Urinary bladder (tissue), 4 donors: Measurements from ENCODE around the gene ERCC6L2. TPM values are rescaled to one million over a fixed set of nuclear protein-coding genes. Genes with fewer than 3 reads are reported as not detected.

Experiments used
- DNase-seq: peaks from one replicate; pipeline ENCODE4 v3.0.0-alpha.2; 2015; ENCODE audit errors: extremely low spot score
- H3K27ac ChIP-seq: one replicate; pipeline ENCODE4 v1.5.1; 2013; ENCODE audit warnings: low read depth, mild to moderate bottlenecking, moderate library complexity
- H3K36me3 ChIP-seq: one replicate; pipeline ENCODE4 v1.6.1; 2013; ENCODE audit warnings: mild to moderate bottlenecking, moderate library complexity; ENCODE audit not compliant: insufficient read depth
- H3K4me1 ChIP-seq: one replicate; pipeline ENCODE4 v1.6.1; 2013; ENCODE audit warnings: mild to moderate bottlenecking, moderate library complexity; ENCODE audit not compliant: insufficient read depth
- H3K4me3 ChIP-seq: one replicate; pipeline ENCODE4 v1.5.1; 2013; ENCODE audit warnings: low read depth, low read length
- WGBS: extraction: QIAGEN DNeasy Blood & Tissue Kit; methylation state at CpG from one replicate; pipeline ENCODE4 v1.1.7; 2013; 5-methylcytosine and 5-hydroxymethylcytosine counted together
- polyA plus RNA-seq: library from polyadenylated mRNA; stranded (reverse); fragments of 200-250 nt; gene quantifications from one replicate; pipeline ENCODE4 v1.2.3, GENCODE V29; 2013
- total RNA-seq: library from RNA; depleted of rRNA; stranded (reverse); fragments of >200 nt; gene quantifications from one replicate; pipeline ENCODE4 v1.2.3, GENCODE V29; 2014
- donor health status: healthy with polysubstance abuse.
- donor health status: healthy.

The ERCC6L2 gene
- total and polyA plus RNA-seq, 2 donors, result 22.5 to 191 TPM

- Histone ChIP-seq H3K4me1 (no peaks in the 10 kb centered on the region), H3K4me3 (no peak overlapping the region), H3K36me3 (no peaks in the 10 kb centered on the region), H3K27ac (no peak overlapping the region)
- WGBS, result 95% methylated on average over 3 of the region's 3 CpGs
- no peak for DNase-seq
These were observed 35.4 kb downstream of the ERCC6L2 start for GRCh38 chr9:95910770-95911340.

DNA sequence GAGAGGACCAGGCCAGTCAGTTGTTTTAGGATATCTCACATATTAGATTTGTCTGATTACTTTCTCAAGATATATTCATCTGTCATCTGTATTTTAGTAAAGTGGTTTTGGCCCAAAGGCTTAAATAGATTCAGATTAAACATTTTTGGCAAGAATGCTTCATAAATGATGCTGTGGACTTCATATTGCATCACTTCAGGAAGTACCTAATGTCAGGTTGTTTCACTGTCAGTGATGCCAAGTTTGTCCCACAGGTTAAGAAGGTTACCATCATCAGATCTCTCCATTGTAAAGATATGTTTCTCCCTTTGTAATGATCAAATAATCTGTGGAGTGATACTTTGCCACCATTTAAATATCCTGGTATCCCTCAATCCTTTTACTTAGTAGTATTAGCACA, 37.3 kb downstream of the ERCC6L2 start:
- Histone ChIP-seq H3K4me3 (no peak overlapping the region), H3K27ac (no peak overlapping the region), H3K36me3 (no peaks in the 10 kb centered on the region), H3K4me1 (no peaks in the 10 kb centered on the region)
- DNase-seq, result no peak

DNA sequence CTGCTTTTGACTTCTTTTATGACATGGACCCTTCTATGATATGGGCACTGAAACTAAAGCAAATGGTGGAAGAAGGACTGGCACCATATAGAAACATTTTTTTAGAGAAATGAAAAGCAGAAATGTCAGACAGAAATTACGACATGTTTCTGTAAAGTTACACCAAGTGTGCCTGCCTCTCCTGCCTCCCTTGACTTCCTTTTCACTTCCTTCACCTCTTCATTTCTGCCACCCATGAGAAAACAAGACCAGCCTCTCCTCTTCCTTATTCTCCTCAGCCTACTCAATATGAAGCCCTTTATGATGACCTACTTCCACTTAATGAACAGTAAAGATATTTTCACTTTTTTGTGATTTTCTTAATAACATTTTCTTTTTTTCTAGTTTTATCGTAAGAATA, 44.5 kb downstream of the ERCC6L2 start:
- Histone ChIP-seq H3K4me3 (no peak overlapping the region), H3K36me3 (no peaks in the 10 kb centered on the region), H3K27ac (no peak overlapping the region), H3K4me1 (no peaks in the 10 kb centered on the region)
- no peak for DNase-seq
- WGBS, result 90% methylated on average over 2 of the region's 2 CpGs

- H3K27ac ChIP-seq, result no peak overlapping the region
- no peaks in the 10 kb centered on the region for H3K36me3 ChIP-seq
These were observed 48.3 kb downstream of the ERCC6L2 start for GRCh38 chr9:95923794-95924193.

GRCh38 chr9:95924987-95925386, 49.5 kb downstream of the ERCC6L2 start:
- Histone ChIP-seq H3K36me3 (peaks cover 1% of the 10 kb centered on the region), H3K27ac (no peak overlapping the region), H3K4me1 (no peaks in the 10 kb centered on the region), H3K4me3 (no peak overlapping the region)
- no peak for DNase-seq
- WGBS, result 100% methylated on average over 1 of the region's 1 CpG

More at GRCh38 chr9:95923794-95924193, 48.3 kb downstream of the ERCC6L2 start:
- H3K4me1 ChIP-seq, result no peaks in the 10 kb centered on the region
- no peak for DNase-seq
- no peak overlapping the region for H3K4me3 ChIP-seq
- 68% methylated on average over 2 of the region's 2 CpGs for WGBS

GRCh38 chr9:95927271-95928004, 51.9 kb downstream of the ERCC6L2 start:
- DNase-seq, result no peak
- Histone ChIP-seq H3K4me1 (no peaks in the 10 kb centered on the region), H3K27ac (no peak overlapping the region), H3K36me3 (peaks cover 1% of the 10 kb centered on the region), H3K4me3 (no peak overlapping the region)

DNA sequence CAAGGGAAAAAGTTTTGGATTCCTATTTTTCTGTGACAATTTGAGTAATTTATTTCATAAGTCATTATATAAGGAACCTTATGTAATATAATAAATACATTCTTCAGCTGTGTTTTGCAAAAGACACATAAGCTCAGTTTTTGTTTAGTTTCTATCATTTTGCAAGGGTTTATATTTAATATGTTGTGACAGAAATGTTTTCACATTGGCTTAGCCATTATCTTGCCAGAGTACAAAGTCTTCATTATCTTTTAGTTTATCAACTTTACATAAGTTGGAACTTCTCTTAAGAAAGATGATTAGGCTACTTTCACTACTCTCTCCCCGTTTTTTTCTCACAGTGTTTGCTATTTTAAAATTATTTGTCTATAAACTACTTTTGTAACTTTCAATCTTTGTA, 54.8 kb downstream of the ERCC6L2 start:
- no peak for DNase-seq
- Histone ChIP-seq H3K36me3 (peaks cover 5% of the 10 kb centered on the region), H3K4me3 (no peak overlapping the region), H3K4me1 (no peaks in the 10 kb centered on the region), H3K27ac (no peak overlapping the region)
- WGBS, result 58% methylated on average over 1 of the region's 1 CpG

DNA sequence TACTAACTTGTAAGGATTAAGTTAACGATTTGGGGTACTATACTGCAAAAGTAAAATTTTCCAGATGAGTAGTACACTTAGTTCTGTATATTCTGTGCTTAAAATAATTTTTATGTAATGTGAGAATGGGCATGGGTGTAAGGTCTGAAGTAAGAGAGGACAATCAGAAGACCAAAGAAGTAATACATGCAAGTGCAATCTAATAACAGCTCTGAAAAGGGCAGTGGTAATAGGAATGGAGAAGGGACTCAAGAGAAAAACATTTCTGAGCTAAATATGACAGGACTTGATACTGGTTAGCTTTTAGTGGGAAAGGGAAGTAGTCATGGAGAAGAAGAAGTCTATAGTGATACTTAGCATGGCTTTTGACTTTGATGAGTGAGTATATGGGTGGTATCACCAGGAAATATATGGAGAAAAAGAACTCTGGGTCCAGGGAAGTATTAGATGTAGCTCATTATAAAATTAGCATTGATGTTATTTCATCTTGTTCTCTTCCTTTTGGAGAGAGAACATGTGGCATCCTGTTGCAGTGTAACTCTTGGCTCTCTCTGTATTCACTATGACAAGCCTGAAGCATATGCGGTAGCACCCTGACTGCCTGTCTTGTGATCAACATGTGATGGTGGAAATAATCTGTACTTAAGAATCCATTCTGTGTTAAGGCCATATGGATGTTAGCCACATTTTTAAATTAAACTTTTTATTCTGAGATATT, 60.5 kb downstream of the ERCC6L2 start:
- no peaks in the 10 kb centered on the region for H3K4me1 ChIP-seq
- 94% methylated on average over 2 of the region's 2 CpGs for WGBS
- DNase-seq, result no peak

GRCh38 chr9:95936579-95937075, 61.1 kb downstream of the ERCC6L2 start:
- 82% methylated on average over 3 of the region's 3 CpGs for WGBS
- Histone ChIP-seq H3K36me3 (peaks cover 3% of the 10 kb centered on the region), H3K4me1 (no peaks in the 10 kb centered on the region), H3K27ac (no peak overlapping the region), H3K4me3 (no peak overlapping the region)
- no peak for DNase-seq

More for the DNA sequence above, 60.5 kb downstream of the ERCC6L2 start:
- H3K27ac ChIP-seq, result no peak overlapping the region
- H3K36me3 ChIP-seq, result peaks cover 3% of the 10 kb centered on the region
- no peak overlapping the region for H3K4me3 ChIP-seq

- Histone ChIP-seq H3K36me3 (peaks cover 7% of the 10 kb centered on the region), H3K27ac (no peak overlapping the region), H3K4me3 (no peak overlapping the region), H3K4me1 (no peaks in the 10 kb centered on the region)
- 93% methylated on average over 3 of the region's 3 CpGs for WGBS
- DNase-seq, result no peak
These were observed 61.6 kb downstream of the ERCC6L2 start for GRCh38 chr9:95937131-95937530.

DNA sequence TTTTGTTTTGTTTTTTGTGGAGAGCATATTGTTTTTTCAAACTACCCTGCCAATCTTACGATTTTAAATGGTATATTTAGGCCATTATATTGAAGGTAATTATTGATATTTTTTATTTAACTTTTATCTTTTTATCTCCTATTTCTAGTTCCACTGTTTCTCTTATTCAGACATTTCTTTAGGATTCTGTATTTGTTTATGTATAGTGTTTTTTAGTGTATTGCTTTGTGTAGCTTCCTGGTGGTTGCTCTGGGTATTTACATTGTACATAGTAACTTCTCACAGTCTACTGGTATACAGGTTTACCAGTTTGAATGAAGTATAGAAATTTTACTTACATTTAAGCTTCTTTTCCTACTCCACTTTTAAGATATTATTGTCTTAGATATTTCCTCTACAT, 63.2 kb downstream of the ERCC6L2 start:
- DNase-seq, result no peak
- peaks cover 5% of the 10 kb centered on the region for H3K36me3 ChIP-seq
- H3K27ac ChIP-seq, result no peak overlapping the region
- H3K4me1 ChIP-seq, result no peaks in the 10 kb centered on the region
- no peak overlapping the region for H3K4me3 ChIP-seq
- 98% methylated on average over 1 of the region's 1 CpG for WGBS

DNA sequence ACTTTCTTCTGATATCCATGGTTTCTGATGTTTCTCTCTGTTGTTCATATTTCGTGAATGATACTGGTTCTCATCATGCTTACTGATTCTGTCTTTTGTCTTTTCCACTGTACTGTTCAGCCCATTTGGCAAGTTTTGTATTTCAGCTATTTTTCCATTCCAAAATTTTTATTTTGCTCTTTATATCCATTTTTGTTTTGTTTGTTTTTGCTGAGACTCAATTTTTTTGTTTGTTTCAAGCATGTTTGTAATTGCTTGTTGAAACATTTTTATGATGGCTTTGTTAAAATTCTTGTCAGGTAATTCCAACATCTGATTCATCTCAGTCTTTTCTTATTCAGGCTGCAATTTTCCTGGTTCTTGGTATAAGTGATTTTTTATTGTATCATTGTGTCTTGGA, 64.0 kb downstream of the ERCC6L2 start:
- Histone ChIP-seq H3K27ac (no peak overlapping the region), H3K4me1 (no peaks in the 10 kb centered on the region), H3K36me3 (peaks cover 6% of the 10 kb centered on the region), H3K4me3 (no peak overlapping the region)
- no peak for DNase-seq
- WGBS, result 98% methylated on average over 1 of the region's 1 CpG

GRCh38 chr9:95940265-95940664, 64.8 kb downstream of the ERCC6L2 start:
- DNase-seq, result no peak
- WGBS, result 96% methylated on average over 2 of the region's 2 CpGs
- no peak overlapping the region for H3K4me3 ChIP-seq
- H3K36me3 ChIP-seq, result peaks cover 6% of the 10 kb centered on the region
- H3K27ac ChIP-seq, result no peak overlapping the region
- no peaks in the 10 kb centered on the region for H3K4me1 ChIP-seq

GRCh38 chr9:95942016-95942415, 66.5 kb downstream of the ERCC6L2 start:
- Histone ChIP-seq H3K27ac (no peak overlapping the region), H3K4me1 (no peaks in the 10 kb centered on the region), H3K36me3 (peaks cover 6% of the 10 kb centered on the region), H3K4me3 (no peak overlapping the region)
- WGBS, result 96% methylated on average over 4 of the region's 4 CpGs
- no peak for DNase-seq
